GM19397 (cell line): ENCODE results near the gene KCNS1.

Experiments
- ATAC-seq: cut with Tn5 transposase; IDR thresholded peaks from one replicate; pipeline ENCODE4 v1.9.1; 2021; ENCODE audit warnings: mild to moderate bottlenecking, moderate library complexity; ENCODE audit not compliant: unreplicated experiment

KCNS1 gene

GRCh38 chr20:45110301-45110700 is 9.4 kb upstream of the KCNS1 start:
- ATAC-seq = no peak

- ATAC-seq = no peak
These were observed 8.7 kb upstream of the KCNS1 start for GRCh38 chr20:45109634-45110033.

- ATAC-seq = no peak
These were observed 4.4 kb upstream of the KCNS1 start for GRCh38 chr20:45105317-45105716.

- no peak for ATAC-seq
These were observed 3.9 kb upstream of the KCNS1 start for GRCh38 chr20:45104786-45105185.

DNA sequence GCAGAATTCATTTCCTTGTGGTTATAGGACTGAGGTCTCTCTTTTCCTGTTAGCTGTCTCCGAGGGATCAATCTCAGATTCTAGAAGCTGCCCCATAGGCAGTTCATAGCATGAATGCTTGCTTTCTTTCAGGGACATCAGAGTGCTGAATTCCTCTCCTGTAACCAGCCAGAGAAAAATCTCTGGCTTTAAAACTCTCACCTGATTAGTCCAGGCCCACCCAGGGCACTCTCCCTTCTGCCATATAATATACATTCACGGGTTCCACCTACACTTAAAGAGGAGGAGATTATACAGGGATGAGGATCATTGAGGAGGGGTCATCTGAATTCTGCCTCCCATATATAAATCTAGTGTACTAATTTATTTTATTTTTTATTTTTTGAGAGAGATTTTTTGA is 2.1 kb upstream of the KCNS1 start:
- no peak for ATAC-seq

- ATAC-seq = no peak
These were observed 465 bp upstream of the KCNS1 start for GRCh38 chr20:45101333-45101850.

GRCh38 chr20:45098103-45098773 is 2.7 kb downstream of the KCNS1 start:
- no peak for ATAC-seq

- no peak for ATAC-seq
These were observed 3.3 kb downstream of the KCNS1 start for GRCh38 chr20:45097485-45098102.

GRCh38 chr20:45096781-45097180 is 4.1 kb downstream of the KCNS1 start:
- no peak for ATAC-seq

DNA sequence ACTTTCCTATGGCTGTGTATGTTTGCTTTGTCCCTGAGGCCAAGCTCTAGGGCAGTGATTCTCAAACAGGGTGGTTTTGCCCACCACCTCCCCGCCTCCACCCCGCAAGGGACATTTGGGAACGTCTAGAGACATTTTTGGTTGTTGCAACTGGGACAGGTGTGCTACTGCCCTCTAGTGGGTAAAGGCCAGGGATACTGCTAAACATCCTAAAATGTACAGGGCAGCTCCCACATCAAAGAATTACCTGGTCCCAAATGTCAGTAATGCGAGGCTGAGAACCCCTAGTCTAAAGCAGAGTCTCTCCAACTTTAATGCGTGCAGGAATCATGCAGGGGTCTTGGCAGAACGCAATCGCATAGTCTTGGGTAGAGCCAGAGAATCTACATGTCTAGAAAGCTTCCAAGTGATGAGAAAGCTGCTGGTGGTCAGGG is 5.1 kb downstream of the KCNS1 start:
- no peak for ATAC-seq

GRCh38 chr20:45094864-45095574 is 5.9 kb downstream of the KCNS1 start:
- ATAC-seq = no peak

GRCh38 chr20:45094201-45094600 is 6.7 kb downstream of the KCNS1 start:
- no peak for ATAC-seq

DNA sequence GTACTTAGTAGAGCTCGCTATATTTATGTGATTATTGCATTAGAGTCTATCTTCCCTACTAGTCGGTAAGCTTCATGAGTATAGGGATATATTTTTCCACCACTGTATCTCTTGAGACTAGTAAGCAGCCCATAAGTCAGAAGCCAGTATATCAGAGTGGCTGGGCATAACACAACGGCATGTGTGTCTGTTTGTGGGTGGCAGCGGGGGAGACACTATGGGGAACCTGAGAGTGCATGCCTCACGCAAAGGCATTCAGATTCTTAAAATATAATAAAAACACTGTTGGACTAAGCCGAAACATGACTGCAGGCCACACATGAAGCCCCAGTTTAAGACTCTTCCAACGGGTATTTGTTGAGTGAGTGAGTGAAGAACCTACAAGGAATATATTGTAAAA is 8.0 kb downstream of the KCNS1 start:
- ATAC-seq = no peak

- ATAC-seq = no peak
These were observed 9.6 kb downstream of the KCNS1 start for GRCh38 chr20:45091366-45091765.

GRCh38 chr20:45090481-45090880 is 10.4 kb downstream of the KCNS1 start:
- no peak for ATAC-seq

- ATAC-seq = no peak
These were observed 12.7 kb downstream of the KCNS1 start for GRCh38 chr20:45088247-45088646.

DNA sequence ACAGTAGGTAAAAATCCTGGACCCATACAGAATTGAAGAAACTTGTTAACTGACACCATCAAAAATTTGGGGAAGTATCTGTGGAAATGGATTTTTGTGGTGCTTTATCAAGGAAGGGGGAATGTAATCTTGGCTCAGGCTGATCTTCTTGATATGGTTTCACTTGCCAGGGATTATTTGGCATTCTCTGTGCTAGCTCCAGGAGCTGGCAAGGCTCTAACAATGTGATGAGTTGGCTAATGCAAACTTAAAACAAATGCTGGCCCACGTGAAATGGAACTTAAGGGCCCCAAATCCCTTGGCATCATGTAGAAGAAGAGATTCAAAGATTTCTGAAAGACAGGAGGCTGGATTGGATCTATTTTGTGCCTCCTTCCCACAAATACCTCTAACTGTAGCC is 13.1 kb downstream of the KCNS1 start:
- ATAC-seq = no peak

- ATAC-seq = no peak
These were observed 13.7 kb downstream of the KCNS1 start for GRCh38 chr20:45087097-45087790.

GRCh38 chr20:45085867-45086266 is 15.1 kb downstream of the KCNS1 start:
- no peak for ATAC-seq

DNA sequence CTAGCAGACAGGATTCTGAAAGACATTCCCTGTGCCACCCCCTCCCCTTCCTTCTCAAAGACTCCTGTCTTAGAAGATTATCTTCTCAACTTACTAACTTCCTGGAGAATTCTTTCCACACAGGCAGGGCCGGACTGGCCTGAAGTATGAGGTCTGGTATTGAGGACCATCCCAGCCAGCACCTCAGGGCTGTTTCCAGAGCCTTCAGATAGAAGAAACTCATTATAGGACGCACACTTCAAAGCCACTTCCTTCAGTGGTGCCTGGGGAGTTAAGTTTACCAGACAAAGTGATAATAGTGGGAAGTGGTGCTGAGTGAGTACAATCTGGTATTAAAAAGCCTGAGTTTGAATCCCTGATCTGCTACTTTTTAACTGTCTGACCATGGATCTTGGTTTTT is 15.6 kb downstream of the KCNS1 start:
- ATAC-seq = no peak

- ATAC-seq = no peak
These were observed 17.8 kb downstream of the KCNS1 start for GRCh38 chr20:45083127-45083526.
